ENCODE results near the gene NFATC2.

DNA sequence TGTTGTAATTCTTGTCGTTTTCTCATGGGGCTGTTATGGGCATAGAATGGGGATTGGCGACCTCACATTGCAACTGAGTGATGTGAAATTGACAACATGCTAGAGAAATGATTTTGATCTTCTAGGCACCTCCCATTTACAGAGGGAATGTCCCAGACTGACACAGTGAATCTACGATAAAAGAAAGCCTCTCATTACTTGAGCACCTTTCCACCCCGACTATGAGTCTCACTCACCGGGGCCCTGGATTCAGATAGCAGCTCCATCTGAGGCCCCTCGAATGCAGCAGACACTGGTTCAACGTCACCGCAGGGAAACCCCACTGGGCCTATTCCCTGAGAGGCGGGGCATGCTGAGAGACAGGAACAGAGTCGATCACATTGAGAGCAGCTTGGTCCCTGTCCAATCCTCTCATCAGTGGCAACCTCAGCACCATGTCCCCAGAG lies 49.1 kb downstream of the NFATC2 start:
- TF ChIP-seq, protein P1, sequence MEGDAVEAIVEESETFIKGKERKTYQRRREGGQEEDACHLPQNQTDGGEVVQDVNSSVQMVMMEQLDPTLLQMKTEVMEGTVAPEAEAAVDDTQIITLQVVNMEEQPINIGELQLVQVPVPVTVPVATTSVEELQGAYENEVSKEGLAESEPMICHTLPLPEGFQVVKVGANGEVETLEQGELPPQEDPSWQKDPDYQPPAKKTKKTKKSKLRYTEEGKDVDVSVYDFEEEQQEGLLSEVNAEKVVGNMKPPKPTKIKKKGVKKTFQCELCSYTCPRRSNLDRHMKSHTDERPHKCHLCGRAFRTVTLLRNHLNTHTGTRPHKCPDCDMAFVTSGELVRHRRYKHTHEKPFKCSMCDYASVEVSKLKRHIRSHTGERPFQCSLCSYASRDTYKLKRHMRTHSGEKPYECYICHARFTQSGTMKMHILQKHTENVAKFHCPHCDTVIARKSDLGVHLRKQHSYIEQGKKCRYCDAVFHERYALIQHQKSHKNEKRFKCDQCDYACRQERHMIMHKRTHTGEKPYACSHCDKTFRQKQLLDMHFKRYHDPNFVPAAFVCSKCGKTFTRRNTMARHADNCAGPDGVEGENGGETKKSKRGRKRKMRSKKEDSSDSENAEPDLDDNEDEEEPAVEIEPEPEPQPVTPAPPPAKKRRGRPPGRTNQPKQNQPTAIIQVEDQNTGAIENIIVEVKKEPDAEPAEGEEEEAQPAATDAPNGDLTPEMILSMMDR (IDR thresholded peaks at IDR 0.05) = no peak
- no peak for TF ChIP-seq POLR2AphosphoS5 (IDR thresholded peaks at IDR 0.05)

All from breast epithelium (tissue), 3 donors.